NOMO-1 treated with DMSO at 0.1 percent for 48 hours (cell line): Measurements from ENCODE around the gene CCDC134.

ENCODE experiments used
- DNase-seq: peaks from one replicate; lab custom pipeline; 2025; ENCODE audit not compliant: unreplicated experiment; lab: John Stamatoyannopoulos, UW

CCDC134 gene

GRCh38 chr22:41875531-41876270, 75.2 kb downstream of the CCDC134 start:
- no peak for DNase-seq
